CD4-positive, alpha-beta T cell (primary cell): ENCODE results near the gene ANGEL2. TPM values are rescaled to one million over a fixed set of nuclear protein-coding genes. Genes with fewer than 3 reads are reported as not detected.

Source experiments
- ATAC-seq: fragments of 200-7000 bp; cut with Tn5 transposase; one replicate; pipeline ENCODE4 v1.10.0; 2022; ENCODE audit warnings: mild to moderate bottlenecking; ENCODE audit not compliant: poor library complexity
- CTCF ChIA-PET: fragments of 350-600 bp; sonication (Branson Sonifier 250); formaldehyde crosslinking; loops from one replicate; lab custom pipeline; 2021; ENCODE audit warnings: antibody characterized with exemption, inconsistent platforms; lab: Charles Lee
- POLR2A ChIA-PET: fragments of 350-600 bp; sonication (Branson Sonifier 250); formaldehyde crosslinking; loops from one replicate; lab custom pipeline; 2021; ENCODE audit warnings: antibody characterized with exemption, inconsistent platforms; lab: Charles Lee
- DNase-seq, 14 experiments: peaks; one replicate each; pipeline ENCODE4 v3.0.0-alpha.2; 2013 to 2020; ENCODE audit warnings: mixed read lengths in 2 of 14
- H3K27ac ChIP-seq, 2 donors: one replicate each; pipeline versions ENCODE4 v1.5.1 to v1.7.0; 2013; ENCODE audit warnings: low read length in 2 of 2, low read depth in 1 of 2, mild to moderate bottlenecking in 1 of 2
- H3K27me3 ChIP-seq, 2 experiments: 1 replicate in 1 of 2; 2 replicates in 1 of 2; pipeline versions ENCODE4 v1.6.1 to v1.7.0; 2013; ENCODE audit warnings: low read length in 2 of 2, control low read depth in 1 of 2, mild to moderate bottlenecking in 1 of 2, moderate library complexity in 1 of 2; ENCODE audit not compliant: insufficient read depth in 2 of 2, control insufficient read depth in 1 of 2
- H3K36me3 ChIP-seq: one replicate; pipeline ENCODE4 v1.6.1; 2013; ENCODE audit warnings: low read length, control low read depth; ENCODE audit not compliant: insufficient read depth
- H3K4me1 ChIP-seq: one replicate; pipeline ENCODE4 v1.6.1; 2013; ENCODE audit warnings: low read length, control low read depth; ENCODE audit not compliant: insufficient read depth
- H3K4me3 ChIP-seq: one replicate; pipeline ENCODE4 v1.5.1; 2013; ENCODE audit warnings: mild to moderate bottlenecking, low read length, moderate library complexity
- H3K9me3 ChIP-seq, 2 experiments: 1 replicate in 1 of 2; 2 replicates in 1 of 2; pipeline versions ENCODE4 v1.6.1 to v1.7.0; 2013; ENCODE audit warnings: low read length in 2 of 2, mild to moderate bottlenecking in 2 of 2, control low read depth in 1 of 2, moderate library complexity in 1 of 2; ENCODE audit not compliant: control insufficient read depth in 1 of 2, insufficient read depth in 1 of 2
- H3K27ac Mint-ChIP-seq: one replicate; pipeline ENCODE4 v1.8.0; 2020; ENCODE audit warnings: mixed read lengths
- H3K27me3 Mint-ChIP-seq: one replicate; pipeline ENCODE4 v1.8.0; 2021; ENCODE audit warnings: mixed read lengths
- H3K36me3 Mint-ChIP-seq: one replicate; pipeline ENCODE4 v1.8.0; 2021; ENCODE audit warnings: low read depth, mixed read lengths
- H3K4me1 Mint-ChIP-seq: one replicate; pipeline ENCODE4 v1.8.0; 2021; ENCODE audit warnings: low read depth, mixed read lengths
- H3K4me3 Mint-ChIP-seq: one replicate; pipeline ENCODE4 v1.8.0; 2020; ENCODE audit warnings: mild to moderate bottlenecking, mixed read lengths
- H3K9me3 Mint-ChIP-seq: one replicate; pipeline ENCODE4 v1.8.0; 2020; ENCODE audit warnings: mixed read lengths
- CTCF ChIP-seq: fragments of 200-600 bp; IDR thresholded peaks from one replicate; pipeline ENCODE4 v1.8.0; 2022; ENCODE audit warnings: antibody characterized with exemption, mild to moderate bottlenecking
- intact Hi-C, 2 experiments: fragments of 100-400 bp; cut with DNase I in 1 of 2; cut with micrococcal nuclease in 1 of 2; formaldehyde crosslinking; loops; one replicate each; pipeline versions ENCODE4 v1.15.1 to v1.9.0; 2023 to 2025; cut with DNase I, micrococcal nuclease
- total RNA-seq, 174 experiments: library from RNA in 2 of 174; stranded (reverse) in 2 of 174; gene quantifications; one replicate each; pipeline ENCODE4 v1.2.3 and lab custom pipeline; 2021 to 2026

ANGEL2 gene
- total RNA-seq, 2 experiments from 2014 or later, result 53.0 to 56.2 TPM

GRCh38 chr1:212971312-212971711 is 44.4 kb downstream of the ANGEL2 start:
- no peak overlapping the region for H3K4me3 Mint-ChIP-seq
- no peaks in the 10 kb centered on the region for H3K36me3 Mint-ChIP-seq
- DNase-seq (no peak), ATAC-seq (no peak)
- H3K27ac ChIP-seq, result no peak overlapping the region
- H3K36me3 ChIP-seq, result no peaks in the 10 kb centered on the region
- ChIA-PET POLR2A (no interaction called here), CTCF (no interaction called here)
- no peaks in the 10 kb centered on the region for H3K4me1 ChIP-seq
- no peak overlapping the region for H3K27ac Mint-ChIP-seq
- H3K9me3 ChIP-seq, result no peaks in the 10 kb centered on the region
- TF ChIP-seq CTCF, result no peak
- H3K4me3 ChIP-seq, result no peak overlapping the region
- no peaks in the 10 kb centered on the region for H3K9me3 Mint-ChIP-seq
- H3K4me1 Mint-ChIP-seq, result no peaks in the 10 kb centered on the region
- H3K27me3 ChIP-seq, result peaks cover 2 to 3% of the 10 kb centered on the region in 2 experiments
- intact Hi-C loops, result no loop called here
- peaks cover 1% of the 10 kb centered on the region for H3K27me3 Mint-ChIP-seq

GRCh38 chr1:212970085-212970484 is 45.6 kb downstream of the ANGEL2 start:
- no peaks in the 10 kb centered on the region for H3K27me3 Mint-ChIP-seq
- POLR2A ChIA-PET, result no interaction called here
- no peaks in the 10 kb centered on the region for H3K36me3 ChIP-seq

GRCh38 chr1:212968368-212968863 is 47.3 kb downstream of the ANGEL2 start:
- no peak for TF ChIP-seq CTCF
- H3K4me1 Mint-ChIP-seq, result no peaks in the 10 kb centered on the region
- Histone ChIP-seq H3K4me3 (no peak overlapping the region), H3K27ac (no peak overlapping the region), H3K9me3 (no peaks in the 10 kb centered on the region), H3K4me1 (no peaks in the 10 kb centered on the region), H3K36me3 (no peaks in the 10 kb centered on the region), H3K27me3 (peaks cover under 1 to 5% of the 10 kb centered on the region in 2 experiments)
- no peaks in the 10 kb centered on the region for H3K36me3 Mint-ChIP-seq
- intact Hi-C loops, result no loop called here
- ATAC-seq (no peak), DNase-seq (no peak)
- ChIA-PET CTCF (no interaction called here), POLR2A (no interaction called here)
- no peak overlapping the region for H3K4me3 Mint-ChIP-seq
- H3K27me3 Mint-ChIP-seq, result no peaks in the 10 kb centered on the region
- H3K9me3 Mint-ChIP-seq, result no peaks in the 10 kb centered on the region
- H3K27ac Mint-ChIP-seq, result no peak overlapping the region

More at GRCh38 chr1:212970085-212970484, 45.6 kb downstream of the ANGEL2 start:
- Histone ChIP-seq H3K27ac (no peak overlapping the region), H3K27me3 (peaks cover 2 to 5% of the 10 kb centered on the region in 2 experiments), H3K4me1 (no peaks in the 10 kb centered on the region), H3K9me3 (no peaks in the 10 kb centered on the region), H3K4me3 (no peak overlapping the region)
- Mint-ChIP-seq H3K4me3 (no peak overlapping the region), H3K4me1 (no peaks in the 10 kb centered on the region), H3K9me3 (no peaks in the 10 kb centered on the region), H3K36me3 (no peaks in the 10 kb centered on the region), H3K27ac (no peak overlapping the region)
- CTCF ChIA-PET, result no interaction called here
- no peak for TF ChIP-seq CTCF
- intact Hi-C loops, result no loop called here
- no peak for DNase-seq
- no peak for ATAC-seq
